HUDEP-2 (cell line): ENCODE results near the gene PHKA2.
A peak's percentile ranks its signal among the peaks of the same experiment; 100 is the strongest.

ENCODE experiments used
- DNase-seq, 76 experiments: peaks; one replicate each; lab custom pipeline; 2025; ENCODE audit not compliant: unreplicated experiment in 76 of 76; lab: John Stamatoyannopoulos, UW

Gene PHKA2

DNA sequence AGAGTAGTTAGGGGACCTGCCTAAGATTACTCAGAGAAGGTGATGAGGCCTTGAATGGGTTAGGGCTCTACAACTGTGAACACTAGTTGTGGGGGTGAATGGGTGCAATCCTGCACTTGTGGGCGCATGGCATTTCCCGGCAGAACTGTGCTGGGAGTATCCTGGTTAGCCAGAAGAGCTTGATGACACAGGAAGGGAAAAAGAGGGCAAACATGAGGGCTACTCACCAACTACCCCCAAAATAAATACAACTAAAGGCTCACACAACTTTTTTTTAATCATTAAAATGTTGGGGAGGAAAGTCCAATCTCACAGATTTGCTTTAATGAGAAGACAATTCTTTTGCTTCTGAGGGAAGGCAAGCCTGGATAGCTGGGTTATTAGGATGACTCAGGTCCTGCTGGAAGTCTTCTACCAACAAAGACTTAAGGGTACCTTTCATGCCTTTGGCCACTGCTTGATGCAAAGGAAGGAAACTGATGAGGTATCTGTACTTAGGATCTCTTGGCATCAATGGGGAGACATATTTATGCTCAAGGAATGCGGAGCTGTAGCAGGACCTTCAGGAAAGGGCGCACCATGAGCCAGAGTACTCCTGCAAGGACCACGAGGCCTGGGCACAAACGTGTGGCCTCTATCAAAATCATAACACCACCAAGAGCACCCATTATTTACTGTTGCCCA is 2.6 kb downstream of the PHKA2 start:
- no peak for DNase-seq

DNA sequence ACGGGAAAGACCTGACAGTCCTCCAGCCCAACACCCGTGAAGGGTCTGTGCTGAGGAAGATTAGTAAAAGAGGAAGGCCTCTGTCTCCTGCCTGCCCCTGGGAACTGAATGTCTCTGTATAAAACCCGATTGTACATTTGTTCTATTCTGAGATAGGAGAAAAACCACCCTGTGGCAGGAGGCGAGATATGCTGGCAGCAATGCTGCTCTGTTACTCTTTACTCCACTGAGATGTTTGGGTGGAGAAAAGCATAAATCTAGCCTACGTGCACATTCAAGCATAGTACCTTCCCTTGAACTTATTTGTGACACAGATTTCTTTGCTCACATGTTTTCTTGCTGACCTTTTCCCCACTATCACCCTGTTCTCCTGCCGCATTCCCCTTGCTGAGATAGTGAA is 3.7 kb downstream of the PHKA2 start:
- peak in 35 of 76 experiments; percentile 0 to 42 (median 6) for DNase-seq

DNA sequence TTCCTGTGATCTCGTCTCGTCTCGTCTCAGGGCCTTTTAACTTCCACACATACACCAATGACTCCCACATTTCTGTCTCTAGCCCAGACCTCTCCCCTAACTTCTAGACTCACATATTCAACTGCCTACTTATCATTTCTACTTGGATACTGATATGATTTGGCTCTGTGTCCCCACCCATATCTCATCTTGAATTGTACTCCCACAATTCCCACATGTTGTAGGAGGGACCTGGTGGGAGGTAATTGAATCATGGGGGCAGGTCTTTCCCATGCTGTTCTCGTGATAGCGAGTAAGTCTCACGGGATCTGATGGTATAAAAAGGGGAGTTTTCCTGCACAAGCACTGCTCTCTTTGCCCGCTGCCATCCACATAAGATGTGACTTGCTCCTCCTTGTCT is 8.9 kb downstream of the PHKA2 start:
- DNase-seq = peak in 4 of 76 experiments; percentile 0 to 9 (median 2)

DNA sequence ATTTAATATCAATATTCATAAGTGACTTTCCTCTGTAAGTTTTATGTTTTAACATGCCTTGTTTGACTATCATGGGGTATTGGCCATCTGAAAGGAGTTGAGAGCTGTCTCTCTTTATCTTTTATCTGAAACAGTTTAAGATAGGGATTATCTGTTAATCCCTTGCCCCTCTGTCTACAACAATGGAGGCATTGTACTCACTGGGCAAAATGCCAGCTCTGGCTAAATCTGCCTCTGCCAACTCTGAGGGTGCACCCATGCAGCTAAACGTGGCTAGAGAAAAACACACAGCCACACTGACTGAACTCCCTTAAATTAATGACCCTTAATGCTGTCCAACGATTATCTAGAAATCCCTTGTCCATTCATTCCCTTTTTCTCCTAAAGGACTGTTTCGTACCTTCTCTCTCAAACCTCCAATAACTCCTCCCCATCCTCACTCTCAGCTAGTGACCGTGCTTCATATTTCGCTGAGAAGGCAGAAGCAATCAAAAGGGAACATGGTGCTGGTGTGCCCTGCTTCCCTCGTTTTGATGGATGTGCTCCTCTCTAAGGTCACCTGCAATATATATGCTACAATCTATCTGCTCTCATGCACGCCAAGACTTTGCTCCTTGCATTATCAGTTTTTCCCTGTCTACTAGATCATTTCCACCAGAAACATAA is 10.3 kb downstream of the PHKA2 start:
- DNase-seq = peak in 49 of 76 experiments; percentile 0 to 38 (median 7)

DNA sequence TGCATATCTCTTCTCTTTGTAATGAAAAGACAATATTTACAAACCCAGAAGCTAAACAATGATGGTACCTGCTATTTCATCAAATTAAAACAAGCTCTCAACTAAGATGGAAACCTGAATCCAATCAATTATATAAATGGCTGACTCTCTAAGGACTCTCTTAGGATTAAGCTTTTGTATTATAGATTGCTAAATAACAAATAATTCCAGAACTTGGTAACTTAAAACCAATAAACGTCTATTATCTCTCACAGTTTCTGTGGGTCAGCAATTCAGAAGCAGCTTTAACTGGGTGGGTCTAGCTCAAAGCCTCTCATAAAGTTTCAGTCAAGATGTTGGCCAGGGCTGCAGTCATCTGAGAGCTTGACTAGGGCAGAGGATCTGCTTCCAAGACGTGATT is 12.4 kb downstream of the PHKA2 start:
- no peak for DNase-seq

DNA sequence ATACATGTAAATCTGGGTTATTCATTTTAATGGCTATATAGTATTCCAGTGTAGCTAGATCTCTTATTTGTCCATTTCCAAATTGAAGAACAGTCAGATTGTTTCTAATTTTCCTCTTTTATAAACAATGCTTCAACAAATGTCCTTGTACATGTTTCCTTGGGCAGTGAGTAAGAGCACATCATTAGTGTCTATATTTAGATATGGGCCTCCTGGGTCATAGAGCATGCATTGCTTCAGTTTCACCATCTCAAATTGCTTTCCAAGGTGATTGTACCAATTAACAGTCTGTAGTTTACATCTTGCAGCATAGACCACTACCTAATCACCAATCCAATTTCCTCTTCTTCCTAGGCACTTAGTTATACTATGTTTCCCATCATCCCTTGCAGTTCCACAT is 13.4 kb downstream of the PHKA2 start:
- no peak for DNase-seq

DNA sequence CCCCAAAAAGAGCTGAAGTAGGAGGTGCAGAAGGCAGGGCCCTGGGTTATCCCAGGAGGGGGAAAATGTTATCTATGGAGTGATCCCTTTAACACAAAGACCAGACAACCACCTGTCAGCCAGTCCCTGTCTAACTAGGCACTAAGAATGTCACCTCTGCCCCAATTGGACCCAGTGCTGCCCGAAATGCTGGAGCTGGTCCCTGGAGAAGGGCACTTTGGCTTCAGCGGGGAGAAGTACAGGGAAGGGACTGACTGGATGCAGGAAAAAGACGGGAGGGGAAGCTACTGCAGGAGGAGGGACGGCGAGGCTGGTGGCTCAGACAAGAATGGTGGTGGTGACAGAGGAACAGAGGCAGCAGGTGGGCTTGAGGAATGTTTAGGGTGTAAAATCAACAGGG is 17.3 kb downstream of the PHKA2 start:
- DNase-seq = no peak

DNA sequence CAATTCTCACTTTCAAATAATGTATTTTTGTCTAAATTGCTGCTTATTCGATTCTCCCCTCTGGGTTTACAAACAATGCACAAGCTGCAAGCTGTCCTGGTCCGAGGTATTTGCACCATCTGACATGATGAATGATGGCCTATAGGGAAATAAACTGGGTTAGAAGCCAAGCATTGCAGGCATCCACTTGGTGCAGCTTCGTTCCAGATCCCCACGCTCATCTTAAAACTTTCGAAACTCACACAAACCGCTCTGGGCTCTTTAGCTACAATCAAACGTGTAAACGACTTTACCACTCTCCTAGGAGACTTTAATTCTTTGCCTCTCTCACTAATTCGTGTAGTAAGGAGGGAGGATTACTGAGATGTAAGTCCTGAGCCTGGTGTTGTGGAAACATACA is 19.0 kb downstream of the PHKA2 start:
- no peak for DNase-seq

DNA sequence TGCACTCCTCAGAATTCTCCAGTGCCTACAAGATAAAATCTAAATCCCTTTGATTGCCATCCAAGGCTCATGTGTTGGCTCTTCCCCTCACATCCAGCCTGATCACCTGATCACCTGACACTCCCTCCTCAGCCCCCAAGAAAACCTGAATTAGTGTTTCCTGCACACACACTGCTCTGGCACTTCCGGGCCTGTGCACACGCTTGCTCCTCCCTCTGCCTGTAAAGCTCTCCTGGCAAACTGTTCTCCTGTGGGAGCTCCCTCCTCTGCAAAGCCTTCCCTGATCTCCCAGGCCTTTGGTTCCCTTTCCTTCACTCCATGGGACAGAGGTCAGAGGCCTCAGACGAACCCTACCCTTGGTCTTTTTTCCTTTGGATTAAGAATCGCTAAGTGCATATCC is 19.9 kb downstream of the PHKA2 start:
- DNase-seq = no peak

DNA sequence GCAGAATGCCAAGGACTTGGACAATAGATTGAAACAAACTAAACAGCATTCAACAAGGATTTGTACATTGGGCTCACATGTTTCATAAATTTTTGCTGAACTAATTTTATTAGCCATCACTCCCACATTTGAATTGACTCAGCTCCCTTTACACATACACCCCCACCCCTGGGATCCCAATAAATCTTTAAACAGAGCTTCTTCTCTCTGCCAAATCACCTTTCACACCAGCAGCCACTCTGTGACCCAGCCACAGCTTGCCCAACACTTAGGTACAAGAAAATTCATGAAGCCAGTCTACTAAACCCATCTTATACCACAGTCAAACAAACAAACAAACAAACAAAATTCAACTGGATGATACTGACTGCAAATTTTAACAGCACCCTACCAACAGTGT is 21.6 kb downstream of the PHKA2 start:
- no peak for DNase-seq

DNA sequence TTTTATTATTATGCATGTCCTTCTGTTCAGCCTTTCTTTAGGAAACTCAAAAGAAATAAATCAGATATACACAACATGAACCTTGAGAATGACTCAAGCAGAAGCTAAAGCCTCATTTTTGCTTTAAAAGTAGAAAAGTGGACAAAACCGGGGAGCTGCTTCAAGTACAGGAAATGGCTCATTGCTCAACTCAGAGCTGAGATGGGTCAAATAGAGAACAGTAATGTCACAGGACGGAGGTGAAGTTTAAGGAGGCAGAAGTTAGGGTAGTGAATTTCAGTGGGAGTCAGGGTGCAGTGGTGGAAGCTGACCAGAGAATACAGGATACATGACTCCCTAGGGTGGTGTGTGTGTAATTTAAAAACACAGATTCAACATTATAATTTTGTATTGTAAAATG is 22.2 kb downstream of the PHKA2 start:
- no peak for DNase-seq

DNA sequence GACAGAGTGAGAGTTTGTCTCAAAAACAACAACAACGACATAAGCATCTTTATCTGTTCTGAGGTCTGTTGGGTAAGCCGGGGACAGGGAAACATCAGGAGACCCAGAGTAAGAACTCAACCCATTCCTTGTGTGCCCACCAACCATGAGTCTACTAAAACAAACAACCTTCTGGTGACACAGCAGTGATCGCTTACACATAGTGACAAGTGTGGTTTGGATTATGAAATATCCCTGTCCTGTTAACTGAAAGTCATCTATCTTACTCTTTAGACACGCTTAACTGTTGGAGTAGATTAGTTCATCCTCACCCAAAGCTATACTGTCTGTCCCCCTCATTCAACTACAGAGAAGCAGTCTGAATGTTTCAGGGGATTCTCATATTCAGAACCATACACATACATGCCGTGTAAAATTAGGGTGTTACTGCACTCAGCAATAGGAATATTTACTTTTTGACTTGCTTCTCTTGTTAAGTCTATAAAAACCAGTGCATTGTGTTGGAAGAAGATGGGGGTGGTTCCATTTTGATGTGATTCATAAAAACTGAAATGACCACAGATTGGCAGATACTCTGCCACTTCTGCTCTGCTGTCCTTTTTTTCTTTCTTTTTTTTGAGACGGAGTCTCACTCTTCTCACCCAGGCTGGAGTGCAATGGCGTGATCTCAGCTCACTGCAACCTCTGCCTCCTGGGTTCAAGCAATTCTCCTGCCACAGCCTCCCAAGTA is 27.4 kb downstream of the PHKA2 start:
- no peak for DNase-seq

DNA sequence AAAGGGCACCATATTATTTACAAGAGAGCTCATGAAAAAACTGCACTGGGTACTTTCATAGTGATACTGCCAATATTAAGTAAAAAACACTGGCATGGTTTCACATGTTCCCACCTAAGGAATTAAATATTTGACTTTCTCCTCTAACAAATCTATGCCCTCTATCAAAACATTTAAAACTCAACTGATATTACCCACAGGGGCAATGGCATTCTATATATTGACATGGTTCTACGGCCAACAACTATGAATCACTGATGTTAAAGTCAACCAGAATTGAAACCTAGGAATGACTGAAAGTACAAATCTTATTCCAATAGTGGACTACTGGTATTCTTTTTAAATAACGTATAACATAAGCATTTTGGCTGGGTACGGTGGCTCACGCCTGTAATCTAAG is 28.2 kb downstream of the PHKA2 start:
- no peak for DNase-seq

DNA sequence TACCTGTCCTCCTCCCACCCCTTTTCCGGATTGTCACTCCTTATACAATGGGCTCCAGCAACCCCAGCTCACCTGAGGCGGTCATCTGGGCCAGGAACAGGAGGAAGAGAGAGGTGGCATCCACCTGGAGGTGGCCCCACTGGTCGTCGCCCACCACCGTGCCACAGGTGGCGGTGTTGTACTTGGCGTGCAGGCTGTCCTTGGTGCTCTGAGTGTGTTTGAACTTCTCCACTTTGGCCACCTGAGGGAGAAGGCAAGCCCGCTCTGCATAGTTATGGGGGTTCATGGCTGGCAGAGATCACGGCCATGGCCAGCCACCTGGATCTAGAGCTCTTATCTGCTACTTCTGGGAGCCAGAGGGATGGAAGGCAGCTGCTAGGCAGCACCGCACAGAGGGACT is 32.9 kb downstream of the PHKA2 start:
- peak in 4 of 76 experiments; percentile 0 to 14 (median 4) for DNase-seq

DNA sequence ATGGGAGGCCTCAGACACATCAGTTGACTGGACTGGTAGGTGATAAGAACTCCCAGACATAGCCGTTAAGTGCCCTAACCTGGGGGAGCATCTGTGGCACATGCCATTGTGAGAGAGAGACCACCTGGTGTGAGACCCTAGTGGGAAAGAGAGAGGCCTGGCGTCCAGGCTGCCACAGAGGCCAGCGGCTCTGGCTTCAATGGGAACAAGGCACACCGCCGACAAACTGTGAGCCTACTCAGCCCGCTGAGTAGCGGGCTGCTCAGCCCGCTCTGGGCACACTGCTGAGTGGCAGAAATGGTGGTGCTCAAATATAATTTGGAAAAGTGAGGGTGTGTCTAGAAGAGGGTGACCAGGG is 34.0 kb downstream of the PHKA2 start:
- no peak for DNase-seq

DNA sequence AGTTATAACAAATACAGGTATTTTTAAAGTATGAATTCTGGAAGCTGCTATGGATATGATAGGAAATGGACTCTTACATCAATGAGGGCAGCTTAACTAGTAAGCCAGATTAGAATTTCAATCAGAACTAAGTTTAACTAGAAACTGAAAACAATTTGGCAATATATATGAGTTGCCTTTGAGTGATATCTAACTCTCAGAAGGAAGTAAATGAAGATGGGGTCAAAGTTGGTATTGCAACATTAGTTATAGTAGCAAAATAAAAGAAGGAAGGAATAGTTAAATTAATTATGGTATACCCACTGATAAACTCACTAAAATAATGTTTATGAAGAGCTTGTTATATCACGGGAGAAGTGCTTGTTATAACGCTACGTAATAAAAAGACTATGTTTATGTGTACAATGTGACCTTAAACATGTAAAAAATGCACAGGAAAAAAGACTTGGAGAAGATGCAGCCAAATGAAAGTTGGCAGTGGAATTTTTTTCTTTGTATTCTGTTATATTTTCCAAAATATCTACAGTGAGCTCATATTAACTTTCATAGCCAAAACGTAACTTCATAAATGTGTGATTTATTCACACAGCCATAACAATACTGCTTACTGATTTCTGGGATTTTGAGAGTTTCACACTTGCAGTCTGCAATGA is 34.5 kb downstream of the PHKA2 start:
- DNase-seq = no peak

DNA sequence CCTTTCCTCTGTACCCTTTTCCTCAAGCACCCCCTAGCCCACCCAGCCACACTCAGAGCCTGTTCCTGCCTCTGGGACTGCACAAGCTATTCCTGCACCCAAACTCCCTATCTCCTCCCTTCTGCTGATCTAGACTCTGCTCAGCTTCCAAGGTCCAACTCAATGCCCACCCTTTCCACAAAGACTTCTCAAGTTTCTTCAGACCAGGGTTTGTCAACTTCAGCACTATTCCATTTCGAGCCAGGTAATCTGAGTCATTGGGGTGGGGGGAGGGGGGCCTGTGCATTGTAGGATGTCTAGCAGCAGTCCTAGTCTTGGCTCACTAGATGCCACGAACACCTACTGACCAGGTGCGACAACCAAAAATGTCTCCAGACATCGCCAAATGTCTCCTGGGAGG is 37.3 kb downstream of the PHKA2 start:
- no peak for DNase-seq

DNA sequence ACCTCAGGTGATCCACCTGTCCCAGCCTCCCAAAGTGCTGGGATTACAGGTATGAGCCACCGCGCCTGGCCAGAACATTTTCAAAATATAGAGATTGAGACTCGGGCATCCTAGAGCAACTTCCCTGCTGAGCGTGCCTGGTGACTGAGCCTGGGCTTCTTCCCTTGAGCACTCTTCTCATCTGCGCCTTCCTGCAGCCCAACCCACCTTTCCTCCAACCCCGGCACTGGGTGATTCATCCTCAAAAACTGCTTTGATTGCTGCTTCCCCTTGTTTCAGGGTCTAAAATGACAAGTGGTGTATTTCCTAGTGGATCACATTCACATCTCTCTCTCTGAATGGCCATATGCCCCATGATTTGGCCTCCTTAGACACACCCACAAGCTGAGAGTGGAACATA is 37.8 kb downstream of the PHKA2 start:
- DNase-seq = no peak

DNA sequence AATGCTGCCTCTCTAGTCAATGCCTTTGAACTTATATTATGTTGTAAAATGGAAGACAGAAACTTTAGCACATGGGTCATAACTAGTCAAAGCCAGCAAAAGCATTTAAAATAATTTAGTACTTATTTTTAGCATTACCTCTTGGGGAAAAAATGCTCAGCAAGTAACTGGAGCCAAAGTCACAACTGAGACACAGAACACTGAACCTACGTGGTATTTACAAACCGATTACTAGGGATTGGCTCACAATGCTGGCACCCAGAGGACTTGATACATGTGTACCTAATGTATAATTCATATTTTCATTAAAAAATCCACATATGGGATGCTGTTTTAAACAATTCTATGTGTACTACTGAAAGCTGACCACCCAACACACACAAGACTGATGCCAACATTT is 38.4 kb downstream of the PHKA2 start:
- no peak for DNase-seq

DNA sequence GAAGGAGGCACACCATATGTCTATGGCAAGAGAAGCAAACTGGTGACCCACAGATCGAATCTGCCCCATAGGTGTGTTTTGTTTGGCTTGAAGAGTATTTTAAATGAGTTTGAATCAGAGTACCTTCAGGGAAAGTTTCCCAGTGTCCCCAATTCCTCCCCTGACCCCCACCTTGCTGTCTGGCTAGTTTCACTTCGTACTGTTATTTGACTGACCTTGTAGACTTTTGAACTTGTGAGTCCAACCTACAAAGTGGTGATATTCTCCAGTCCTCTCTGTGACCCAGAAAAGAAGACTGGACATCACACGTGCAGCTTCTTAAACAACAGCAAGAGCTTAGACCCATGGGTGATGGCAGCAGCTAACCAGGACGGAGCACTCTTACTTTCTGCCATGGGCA is 39.4 kb downstream of the PHKA2 start:
- DNase-seq = no peak

DNA sequence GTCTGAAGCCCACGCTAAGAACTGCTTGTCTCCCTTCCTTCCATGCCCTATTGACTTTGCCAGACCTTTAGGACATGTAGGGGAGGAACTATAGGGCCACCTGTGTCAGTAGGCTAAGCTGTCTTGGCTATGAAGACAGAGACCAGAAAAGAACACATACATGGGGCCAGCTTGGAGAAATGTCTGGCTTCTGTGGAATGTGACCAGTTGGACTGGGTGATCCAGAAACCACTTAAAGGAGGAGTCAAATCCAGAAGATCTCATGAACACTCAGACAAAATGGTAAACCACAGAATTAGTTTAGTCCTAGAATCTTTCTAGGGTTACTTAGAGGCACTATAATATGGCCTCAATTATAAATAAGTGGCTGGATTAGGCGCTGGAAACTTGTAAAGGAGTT is 42.0 kb downstream of the PHKA2 start:
- no peak for DNase-seq

DNA sequence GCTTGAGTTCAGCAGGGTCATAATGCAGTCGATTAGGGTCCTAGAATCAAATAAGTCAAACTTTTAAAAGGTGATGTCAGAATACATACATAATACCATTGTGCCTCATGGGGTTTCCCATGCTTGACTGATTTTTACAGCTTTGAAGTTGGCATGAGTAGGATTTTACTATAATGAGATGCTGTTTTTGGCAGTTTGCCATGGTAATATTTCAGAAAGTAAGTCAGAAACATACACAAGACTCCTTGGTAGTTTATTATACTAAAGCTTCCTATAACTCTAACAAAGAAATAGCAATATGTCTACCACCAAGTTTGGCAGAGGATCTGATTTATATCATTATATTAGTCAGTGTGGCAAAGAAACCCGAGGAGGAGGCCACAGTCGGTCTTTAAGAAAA is 45.2 kb downstream of the PHKA2 start:
- no peak for DNase-seq
